ENCODE results near the gene OR10X1. TPM values are rescaled to one million over a fixed set of nuclear protein-coding genes. Genes with fewer than 3 reads are reported as not detected.

Gene OR10X1, protein sequence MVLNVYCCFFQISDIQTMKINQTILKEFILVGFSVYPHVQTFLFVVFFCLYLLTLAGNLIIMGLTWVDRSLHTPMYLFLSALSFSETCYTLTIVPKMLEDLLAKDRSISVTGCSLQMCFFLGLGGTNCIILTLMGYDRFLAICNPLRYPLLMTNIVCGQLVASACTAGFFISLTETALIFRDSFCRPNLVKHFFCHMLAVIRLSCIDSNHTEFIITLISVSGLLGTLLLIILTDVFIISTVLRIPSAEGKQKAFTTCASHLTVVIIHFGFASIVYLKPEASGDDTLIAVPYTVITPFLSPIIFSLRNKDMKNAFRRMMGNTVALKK
- total RNA-seq, result not detected
- not detected for polyA plus RNA-seq
- long read RNA-seq, donor 1, result 0 reads
- long read RNA-seq, donor 2, result 0 reads

DNA sequence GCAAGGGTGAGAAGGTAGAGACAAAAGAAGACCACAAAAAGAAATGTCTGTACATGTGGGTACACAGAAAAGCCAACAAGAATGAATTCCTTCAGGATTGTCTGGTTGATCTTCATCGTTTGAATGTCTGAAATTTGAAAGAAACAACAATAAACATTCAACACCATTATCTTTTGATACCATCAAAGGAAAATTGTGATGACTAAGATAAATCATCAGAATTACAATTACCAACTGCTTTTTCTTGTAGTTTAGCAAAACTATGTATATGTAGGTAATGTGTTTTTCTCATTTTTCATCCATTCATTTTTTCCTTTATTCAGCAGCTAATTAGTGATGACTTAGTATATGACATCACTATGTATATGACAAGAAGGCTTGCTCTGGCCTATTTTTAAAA, at the start of gene OR10X1:
Gene OR10X1 (minus strand): TSS at position 167 of the 400 bp plus-strand sequence. CDS start 0 bp downstream, at position 167.
- Histone ChIP-seq H3K27ac (ENCODE audit: low read depth in 1 of 2, low read length in 2 of 2) (no peak within 1 kb of the TSS), H3K9me3 (ENCODE audit: control insufficient read depth, low read length) (peaks cover 1% of the 10 kb centered on the region), H3K4me3 (ENCODE audit: low read length in 2 of 2) (no peak within 1 kb of the TSS), H3K36me3 (ENCODE audit: control insufficient read depth in 1 of 2, insufficient read depth in 2 of 2, low read length in 1 of 2) (no peaks in the 10 kb centered on the region), H3K4me1 (ENCODE audit: control insufficient read depth in 1 of 2, insufficient read depth in 2 of 2, low read length in 2 of 2) (no peaks in the 10 kb centered on the region), H3K27me3 (ENCODE audit: control insufficient read depth in 1 of 2, insufficient read depth in 2 of 2, low read length in 1 of 2) (no peaks in the 10 kb centered on the region)
- WGBS, 2 donors, result 60 to 64% methylated on average over 1 of the region's 1 CpG
- ATAC-seq (ENCODE audit: low FRiP score), result no peak
- intact Hi-C loops (cut with DNase I), result no loop called here
- DNase-seq, result no peak

DNA sequence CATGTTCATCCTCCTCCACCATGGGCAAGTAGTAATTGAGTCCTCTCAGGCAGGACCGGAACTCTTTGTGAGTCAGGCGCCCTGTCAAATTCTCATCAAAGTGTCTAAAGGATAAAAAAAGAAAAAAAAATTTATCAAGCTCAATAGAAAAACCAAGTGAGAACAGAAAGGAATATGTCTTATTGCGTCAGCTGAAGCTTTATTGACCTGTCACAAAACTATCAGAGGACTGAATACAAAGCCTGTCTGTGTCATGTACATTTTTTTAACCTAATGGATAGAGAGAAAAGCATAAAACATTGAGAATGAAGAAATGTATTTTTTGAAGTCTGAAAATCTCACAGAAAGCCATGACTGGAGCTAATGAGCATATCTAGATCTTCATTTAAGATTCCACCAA, 34.1 kb upstream of the OR10X1 start:
- H3K4me1 ChIP-seq (ENCODE audit: control insufficient read depth in 1 of 2, insufficient read depth in 2 of 2, low read length in 2 of 2), result no peaks in the 10 kb centered on the region
- WGBS, 2 donors, result 85 to 89% methylated on average over 3 of the region's 3 CpGs
- intact Hi-C loops (cut with DNase I), result no loop called here

DNA sequence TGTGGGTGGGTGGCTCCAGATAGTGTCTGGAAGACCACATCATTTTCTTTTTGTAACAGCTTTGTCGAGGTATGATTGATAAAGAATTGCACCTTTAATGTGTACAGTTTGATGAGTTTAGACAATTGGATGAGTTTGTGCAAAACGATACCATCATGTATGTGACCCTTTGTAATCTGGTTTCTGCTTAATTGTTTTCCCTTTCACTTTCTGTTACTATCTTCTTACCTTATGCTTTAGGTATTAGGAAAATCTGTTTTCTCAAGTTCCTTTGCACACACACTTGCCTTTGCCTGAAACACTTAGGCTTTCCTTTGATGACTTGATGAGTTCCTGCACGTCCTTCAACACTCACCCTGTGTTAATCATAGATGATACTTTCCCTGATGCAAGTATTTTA, 32.2 kb upstream of the OR10X1 start:
- Histone ChIP-seq H3K4me3 (ENCODE audit: low read length in 2 of 2) (no peak overlapping the region), H3K36me3 (ENCODE audit: control insufficient read depth in 1 of 2, insufficient read depth in 2 of 2, low read length in 1 of 2) (no peaks in the 10 kb centered on the region), H3K4me1 (ENCODE audit: control insufficient read depth in 1 of 2, insufficient read depth in 2 of 2, low read length in 2 of 2) (no peaks in the 10 kb centered on the region), H3K9me3 (ENCODE audit: control insufficient read depth, low read length) (no peaks in the 10 kb centered on the region), H3K27me3 (ENCODE audit: control insufficient read depth in 1 of 2, insufficient read depth in 2 of 2, low read length in 1 of 2) (no peaks in the 10 kb centered on the region), H3K27ac (ENCODE audit: low read depth in 1 of 2, low read length in 2 of 2) (no peak overlapping the region)
- DNase-seq, result no peak
- WGBS, 2 donors, result 63 to 73% methylated on average over 3 of the region's 3 CpGs
- intact Hi-C loops (cut with DNase I), result no loop called here
- ATAC-seq (ENCODE audit: low FRiP score), result no peak

More for the DNA sequence above, 34.1 kb upstream of the OR10X1 start:
- no peaks in the 10 kb centered on the region for H3K27me3 ChIP-seq (ENCODE audit: control insufficient read depth in 1 of 2, insufficient read depth in 2 of 2, low read length in 1 of 2)
- no peak overlapping the region for H3K27ac ChIP-seq (ENCODE audit: low read depth in 1 of 2, low read length in 2 of 2)
- H3K9me3 ChIP-seq (ENCODE audit: control insufficient read depth, low read length), result no peaks in the 10 kb centered on the region
- no peak overlapping the region for H3K4me3 ChIP-seq (ENCODE audit: low read length in 2 of 2)
- no peak for ATAC-seq (ENCODE audit: low FRiP score)
- no peaks in the 10 kb centered on the region for H3K36me3 ChIP-seq (ENCODE audit: control insufficient read depth in 1 of 2, insufficient read depth in 2 of 2, low read length in 1 of 2)
- DNase-seq, result no peak

DNA sequence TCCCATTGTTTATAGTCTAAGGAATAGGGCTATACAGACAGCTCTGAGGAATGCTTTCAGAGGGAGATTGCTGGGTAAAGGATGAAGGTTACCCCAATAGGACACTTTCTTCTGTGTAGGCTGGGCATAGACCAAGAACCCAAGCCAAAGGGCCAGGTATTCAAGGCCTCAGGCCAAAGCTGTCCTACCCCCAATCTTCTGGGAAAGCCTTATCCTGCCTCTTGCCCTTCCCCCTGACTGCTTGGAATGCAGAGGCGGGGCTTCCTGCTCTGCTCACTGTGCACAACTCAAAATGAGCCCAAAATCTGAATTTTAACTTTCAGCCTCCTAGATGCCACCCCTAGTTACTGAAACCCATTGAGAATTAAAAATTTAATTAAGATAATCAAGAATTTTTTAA, 27.6 kb upstream of the OR10X1 start:
- Histone ChIP-seq H3K27me3 (ENCODE audit: control insufficient read depth in 1 of 2, insufficient read depth in 2 of 2, low read length in 1 of 2) (no peaks in the 10 kb centered on the region), H3K4me1 (ENCODE audit: control insufficient read depth in 1 of 2, insufficient read depth in 2 of 2, low read length in 2 of 2) (no peaks in the 10 kb centered on the region), H3K27ac (ENCODE audit: low read depth in 1 of 2, low read length in 2 of 2) (no peak overlapping the region), H3K4me3 (ENCODE audit: low read length in 2 of 2) (no peak overlapping the region), H3K36me3 (ENCODE audit: control insufficient read depth in 1 of 2, insufficient read depth in 2 of 2, low read length in 1 of 2) (no peaks in the 10 kb centered on the region), H3K9me3 (ENCODE audit: control insufficient read depth, low read length) (no peaks in the 10 kb centered on the region)
- ATAC-seq (ENCODE audit: low FRiP score) (no peak), DNase-seq (no peak)
- intact Hi-C loops (cut with DNase I), result no loop called here
- 74 to 78% methylated on average over 1 of the region's 1 CpG for WGBS, 2 donors

DNA sequence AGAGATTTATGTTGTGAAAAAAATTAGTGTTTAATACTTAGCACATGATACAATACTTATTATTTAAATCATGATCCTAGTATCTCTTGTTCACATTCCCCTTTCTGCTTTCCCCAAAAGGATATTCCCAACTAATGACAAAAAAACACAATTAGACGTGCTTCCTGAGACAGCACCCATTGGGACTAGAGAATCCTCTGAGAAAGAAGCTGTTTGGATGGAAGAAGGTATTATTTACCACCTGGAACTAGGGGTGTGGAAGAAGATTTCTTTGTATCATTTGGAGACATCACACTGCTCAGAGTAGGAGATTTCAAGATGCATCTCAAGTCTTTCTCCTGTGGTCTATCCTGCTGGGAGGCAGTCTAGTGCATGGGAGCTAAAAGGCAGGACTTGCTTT, 25.3 kb upstream of the OR10X1 start, which contains the start of gene OR10Z1:
Gene OR10Z1 (plus strand): TSS at position 301 of the 400 bp plus-strand sequence. CDS start 1,171 bp downstream, outside the sequence.
- Histone ChIP-seq H3K27ac (ENCODE audit: low read depth in 1 of 2, low read length in 2 of 2) (no peak within 1 kb of the TSS), H3K27me3 (ENCODE audit: control insufficient read depth in 1 of 2, insufficient read depth in 2 of 2, low read length in 1 of 2) (no peaks in the 10 kb centered on the region), H3K36me3 (ENCODE audit: control insufficient read depth in 1 of 2, insufficient read depth in 2 of 2, low read length in 1 of 2) (no peaks in the 10 kb centered on the region), H3K9me3 (ENCODE audit: control insufficient read depth, low read length) (no peaks in the 10 kb centered on the region), H3K4me1 (ENCODE audit: control insufficient read depth in 1 of 2, insufficient read depth in 2 of 2, low read length in 2 of 2) (no peaks in the 10 kb centered on the region), H3K4me3 (ENCODE audit: low read length in 2 of 2) (no peak within 1 kb of the TSS)
- DNase-seq (no peak), ATAC-seq (ENCODE audit: low FRiP score) (no peak)
- intact Hi-C loops (cut with DNase I), result no loop called here
- 62 to 76% methylated on average over 1 of the region's 1 CpG for WGBS, 2 donors

DNA sequence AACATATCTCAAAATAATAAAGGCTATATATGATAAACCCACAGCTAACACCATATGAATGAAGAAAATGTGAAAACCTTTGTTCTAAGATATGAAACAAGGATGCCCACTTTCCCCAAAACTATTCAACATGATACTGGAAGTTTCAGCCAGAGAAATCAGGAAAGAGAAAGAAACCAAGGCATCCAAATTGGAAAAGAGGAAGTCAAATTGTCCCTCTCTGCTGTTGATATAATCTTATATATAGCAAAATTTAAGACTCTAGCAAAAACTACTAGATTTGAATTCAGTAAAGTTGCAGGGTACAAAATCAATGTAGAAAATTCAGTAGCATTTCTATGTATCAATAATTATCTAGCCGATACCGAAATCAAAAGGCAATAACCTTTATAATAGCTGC, 21.0 kb upstream of the OR10X1 start:
- Histone ChIP-seq H3K27me3 (ENCODE audit: control insufficient read depth in 1 of 2, insufficient read depth in 2 of 2, low read length in 1 of 2) (no peaks in the 10 kb centered on the region), H3K27ac (ENCODE audit: low read depth in 1 of 2, low read length in 2 of 2) (no peak overlapping the region), H3K36me3 (ENCODE audit: control insufficient read depth in 1 of 2, insufficient read depth in 2 of 2, low read length in 1 of 2) (no peaks in the 10 kb centered on the region), H3K4me1 (ENCODE audit: control insufficient read depth in 1 of 2, insufficient read depth in 2 of 2, low read length in 2 of 2) (no peaks in the 10 kb centered on the region), H3K9me3 (ENCODE audit: control insufficient read depth, low read length) (peaks cover 8% of the 10 kb centered on the region), H3K4me3 (ENCODE audit: low read length in 2 of 2) (no peak overlapping the region)
- intact Hi-C loops (cut with DNase I), result no loop called here
- DNase-seq (no peak), ATAC-seq (ENCODE audit: low FRiP score) (no peak)
- WGBS, 2 donors, result 47 to 95% methylated on average over 2 of the region's 2 CpGs

DNA sequence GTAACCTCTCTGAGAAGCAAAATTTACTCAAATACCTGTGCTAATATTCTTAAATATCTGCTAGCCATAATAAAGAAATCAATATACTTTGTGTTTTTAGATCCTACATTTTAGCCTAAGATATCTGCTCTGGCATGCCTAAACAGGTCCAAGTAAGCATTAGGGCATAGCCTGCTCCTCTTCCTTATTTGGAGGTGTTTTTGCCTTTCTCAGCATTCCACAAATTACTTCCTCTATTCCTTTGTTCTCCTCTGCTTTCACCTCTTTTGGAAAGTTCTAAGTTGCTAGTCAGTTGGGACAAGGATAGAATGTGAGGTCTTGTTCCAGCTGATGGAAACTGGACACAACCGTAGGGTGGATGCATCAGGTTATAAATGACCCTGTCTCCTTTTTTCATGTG, 7.2 kb upstream of the OR10X1 start:
- H3K9me3 ChIP-seq (ENCODE audit: control insufficient read depth, low read length), result peaks cover 3% of the 10 kb centered on the region
- no peak overlapping the region for H3K4me3 ChIP-seq (ENCODE audit: low read length in 2 of 2)
- 72 to 77% methylated on average over 1 of the region's 1 CpG for WGBS, 2 donors
- no peak for DNase-seq
- intact Hi-C loops (cut with DNase I), result no loop called here
- no peak for ATAC-seq (ENCODE audit: low FRiP score)
- no peak overlapping the region for H3K27ac ChIP-seq (ENCODE audit: low read depth in 1 of 2, low read length in 2 of 2)
- no peaks in the 10 kb centered on the region for H3K36me3 ChIP-seq (ENCODE audit: control insufficient read depth in 1 of 2, insufficient read depth in 2 of 2, low read length in 1 of 2)
- no peaks in the 10 kb centered on the region for H3K4me1 ChIP-seq (ENCODE audit: control insufficient read depth in 1 of 2, insufficient read depth in 2 of 2, low read length in 2 of 2)
- no peaks in the 10 kb centered on the region for H3K27me3 ChIP-seq (ENCODE audit: control insufficient read depth in 1 of 2, insufficient read depth in 2 of 2, low read length in 1 of 2)

DNA sequence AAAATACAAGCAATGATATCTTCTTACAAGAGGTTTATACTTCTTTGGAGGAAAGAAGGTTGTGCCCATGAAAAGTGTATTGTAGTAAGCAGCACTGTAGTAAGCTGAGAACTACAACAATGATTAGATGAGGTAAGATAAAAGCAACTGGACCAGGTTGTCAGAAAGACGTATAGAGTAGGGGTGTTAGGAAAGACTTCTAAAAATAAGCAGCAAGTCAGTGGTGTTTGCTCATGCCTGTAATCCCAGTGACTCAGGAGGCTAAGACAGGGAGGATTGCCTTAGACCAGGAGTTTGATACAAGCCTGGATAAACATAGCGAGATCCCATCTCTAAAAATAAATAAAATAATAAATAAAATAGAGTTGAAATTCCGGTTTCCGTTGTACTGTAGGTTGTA, 4.3 kb upstream of the OR10X1 start:
- Histone ChIP-seq H3K4me1 (ENCODE audit: control insufficient read depth in 1 of 2, insufficient read depth in 2 of 2, low read length in 2 of 2) (no peaks in the 10 kb centered on the region), H3K36me3 (ENCODE audit: control insufficient read depth in 1 of 2, insufficient read depth in 2 of 2, low read length in 1 of 2) (no peaks in the 10 kb centered on the region), H3K9me3 (ENCODE audit: control insufficient read depth, low read length) (peaks cover 4% of the 10 kb centered on the region), H3K27me3 (ENCODE audit: control insufficient read depth in 1 of 2, insufficient read depth in 2 of 2, low read length in 1 of 2) (no peaks in the 10 kb centered on the region), H3K4me3 (ENCODE audit: low read length in 2 of 2) (no peak overlapping the region), H3K27ac (ENCODE audit: low read depth in 1 of 2, low read length in 2 of 2) (no peak overlapping the region)
- intact Hi-C loops (cut with DNase I), result no loop called here
- DNase-seq, result no peak
- WGBS, 2 donors, result 64 to 68% methylated on average over 4 of the region's 4 CpGs
- no peak for ATAC-seq (ENCODE audit: low FRiP score)

DNA sequence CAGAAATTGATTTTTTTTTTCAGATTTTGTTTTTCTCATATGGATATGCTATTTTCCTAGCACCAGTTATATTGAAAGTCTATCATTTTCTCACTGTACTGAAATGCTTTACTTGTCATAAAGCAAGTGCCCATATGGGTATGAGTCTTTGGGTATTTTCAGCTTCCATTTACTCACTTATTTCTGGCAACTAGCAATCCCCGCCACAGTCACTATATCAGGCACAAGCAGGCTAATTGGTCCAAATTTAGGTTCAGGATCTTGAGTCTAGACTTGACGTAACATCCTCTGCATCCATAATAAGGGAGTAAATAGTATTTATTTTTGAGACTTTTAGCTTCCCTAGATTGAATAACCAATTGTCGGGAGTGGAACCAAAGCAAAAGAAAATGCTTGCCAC, 2.1 kb downstream of the OR10X1 start:
- Histone ChIP-seq H3K27ac (ENCODE audit: low read depth in 1 of 2, low read length in 2 of 2) (no peak overlapping the region), H3K27me3 (ENCODE audit: control insufficient read depth in 1 of 2, insufficient read depth in 2 of 2, low read length in 1 of 2) (no peaks in the 10 kb centered on the region), H3K4me3 (ENCODE audit: low read length in 2 of 2) (no peak overlapping the region), H3K9me3 (ENCODE audit: control insufficient read depth, low read length) (peaks cover 1% of the 10 kb centered on the region), H3K36me3 (ENCODE audit: control insufficient read depth in 1 of 2, insufficient read depth in 2 of 2, low read length in 1 of 2) (no peaks in the 10 kb centered on the region), H3K4me1 (ENCODE audit: control insufficient read depth in 1 of 2, insufficient read depth in 2 of 2, low read length in 2 of 2) (no peaks in the 10 kb centered on the region)
- DNase-seq (no peak), ATAC-seq (ENCODE audit: low FRiP score) (no peak)
- intact Hi-C loops (cut with DNase I), result no loop called here
- 78% methylated on average over 3 of the region's 3 CpGs for WGBS, 2 donors
